GM21515 (cell line): ENCODE measurements around the gene DLGAP1.

Source experiments
- ATAC-seq: cut with Tn5 transposase; IDR thresholded peaks from one replicate; pipeline ENCODE4 v1.9.1; 2021; ENCODE audit not compliant: unreplicated experiment

The DLGAP1 gene

DNA sequence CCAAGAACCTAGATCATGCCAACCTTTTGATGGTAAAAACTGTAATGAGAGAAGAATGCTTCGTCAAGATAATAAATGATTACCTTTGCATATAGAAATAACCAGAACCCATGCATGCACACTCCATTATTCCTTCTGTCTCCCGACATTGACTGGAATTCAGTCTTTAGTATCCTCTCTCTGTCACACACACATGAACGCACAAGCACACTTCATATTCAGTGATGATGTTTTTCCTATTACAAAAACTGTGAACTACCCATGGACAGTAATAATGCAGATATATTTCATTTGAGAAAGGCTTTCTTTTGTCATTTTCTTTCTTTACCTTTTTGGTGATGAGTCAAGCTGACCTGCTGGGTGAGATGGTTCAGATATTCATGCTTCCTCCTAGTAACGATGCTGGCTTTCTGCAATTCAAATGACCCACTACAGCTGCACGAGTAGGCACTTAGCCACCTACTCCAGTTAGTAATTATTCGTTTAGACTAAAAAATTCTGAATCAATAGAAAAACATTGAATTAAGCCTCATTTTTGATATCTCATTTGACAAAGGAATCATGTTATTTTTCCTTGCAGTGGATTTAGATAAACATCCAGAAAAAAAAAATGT is 623.0 kb downstream of the DLGAP1 start:
- ATAC-seq: no peak

DNA sequence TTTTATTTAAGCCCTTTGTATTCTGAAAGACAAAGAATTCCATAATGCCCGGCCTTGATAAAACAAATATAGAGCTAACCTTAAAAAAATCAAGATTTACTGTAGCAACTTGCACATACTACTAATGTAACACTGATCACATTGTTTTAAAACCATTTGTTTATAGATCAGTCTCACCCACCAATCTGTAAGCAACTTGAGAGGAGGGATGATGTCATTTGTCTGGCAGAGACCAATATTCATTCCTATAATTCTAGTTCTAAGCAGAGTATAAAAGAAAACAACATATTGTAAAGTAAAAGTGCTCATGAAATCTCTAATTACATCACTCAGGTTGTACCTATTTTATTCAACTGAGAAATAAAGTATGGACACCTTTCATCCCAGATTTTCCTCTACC is 624.5 kb downstream of the DLGAP1 start:
- ATAC-seq: no peak

DNA sequence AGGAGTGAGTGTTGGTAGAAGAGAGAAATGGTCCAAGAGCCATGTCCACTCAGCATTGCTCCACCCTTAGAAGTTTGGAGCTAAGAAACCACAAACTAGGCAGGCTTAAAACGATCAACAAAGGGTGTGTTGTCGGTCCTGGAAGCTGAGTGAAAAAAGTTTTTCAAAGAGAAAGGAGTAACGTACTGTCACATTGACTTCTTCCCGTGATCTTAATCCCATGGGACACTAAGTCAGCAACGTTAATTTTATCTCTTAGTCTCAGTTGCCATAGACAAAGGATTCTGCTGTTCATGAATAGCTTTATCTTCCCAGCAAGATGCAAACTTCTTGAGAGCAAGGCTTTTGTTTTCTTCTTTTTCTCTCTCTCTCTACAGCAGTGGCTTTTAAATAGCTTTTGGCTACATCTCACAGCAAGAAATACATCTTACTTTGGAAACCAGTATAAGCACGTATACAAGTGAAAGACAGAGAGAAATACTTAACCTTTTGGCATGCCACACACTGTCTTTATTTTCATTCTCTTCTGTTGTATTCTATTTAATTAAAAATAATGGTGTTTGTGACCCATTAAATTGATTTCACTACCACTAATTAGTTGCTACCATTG is 627.8 kb downstream of the DLGAP1 start:
- no peak for ATAC-seq

DNA sequence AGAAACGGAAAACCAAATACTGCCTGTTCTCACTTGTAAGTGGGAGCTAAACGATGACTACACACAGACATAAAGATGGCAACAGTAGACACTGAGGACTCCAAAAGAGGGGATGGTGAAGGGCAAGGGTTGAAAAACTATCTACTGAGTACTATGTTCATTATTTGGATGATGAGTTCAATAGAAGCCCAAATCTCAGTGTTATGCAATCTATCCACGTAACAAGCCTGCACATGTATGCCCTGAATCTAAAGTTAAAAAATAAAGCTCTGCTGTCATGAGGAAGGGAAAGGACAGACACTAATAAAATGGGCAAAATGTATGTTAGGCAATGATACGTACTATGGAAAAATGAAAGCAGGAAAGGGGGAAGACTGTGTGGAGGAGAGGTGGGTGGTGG is 629.1 kb downstream of the DLGAP1 start:
- ATAC-seq: no peak

DNA sequence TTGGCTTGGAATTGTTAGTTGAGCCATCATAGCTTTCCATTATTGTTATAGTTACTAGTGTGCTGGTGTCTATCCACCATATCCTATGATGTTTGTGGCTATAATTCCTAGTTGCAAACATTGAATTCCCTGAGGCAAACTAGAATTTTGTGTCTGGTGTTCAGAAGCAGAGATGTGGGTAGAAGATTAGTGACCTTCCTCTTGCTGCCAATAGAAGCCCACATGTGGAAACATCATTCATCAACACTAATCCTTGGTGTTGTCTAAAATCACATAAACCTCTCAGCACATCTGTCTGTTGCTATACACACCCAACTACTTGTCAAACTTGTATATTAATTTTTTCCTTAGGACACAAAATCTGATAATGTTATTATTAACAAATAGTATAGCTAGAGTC is 631.0 kb downstream of the DLGAP1 start:
- no peak for ATAC-seq

DNA sequence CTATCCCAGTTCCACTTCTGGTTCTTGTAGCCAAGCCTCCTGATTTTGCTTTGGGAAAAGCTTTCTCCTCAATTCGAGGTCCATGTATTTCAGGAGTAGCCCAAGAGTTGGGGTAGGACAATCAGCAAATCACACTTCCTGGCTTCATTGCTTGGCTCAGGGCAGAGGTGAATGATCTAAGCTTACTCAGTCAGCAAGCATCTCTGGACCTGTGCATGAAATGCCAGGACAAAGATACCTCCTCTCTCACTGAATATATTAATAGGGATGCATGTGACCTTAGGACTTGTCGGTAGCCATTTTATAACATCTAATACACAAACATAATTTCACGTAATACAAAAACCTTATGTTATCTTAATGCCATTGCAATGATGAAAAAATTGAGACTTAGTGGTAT is 632.0 kb downstream of the DLGAP1 start:
- ATAC-seq: no peak

DNA sequence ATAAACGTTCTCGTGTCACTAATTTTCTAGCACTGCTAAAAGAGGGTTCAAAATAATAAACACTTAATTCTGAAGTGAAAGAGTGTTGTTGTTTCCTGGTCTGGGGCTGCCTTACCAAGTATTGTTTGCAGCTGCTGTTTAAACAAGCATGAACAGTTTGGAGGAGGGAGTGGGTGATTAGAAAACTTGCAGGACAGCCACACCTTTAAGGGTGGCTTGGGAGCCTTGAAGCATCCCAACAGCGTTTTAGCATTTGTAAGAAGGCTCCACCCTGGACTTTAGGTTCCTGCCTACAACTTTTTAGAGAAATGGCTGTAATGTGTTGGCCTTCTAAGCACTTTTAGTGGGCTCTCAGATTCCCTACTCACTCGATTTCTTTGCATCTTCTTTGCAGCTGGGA is 633.6 kb downstream of the DLGAP1 start:
- ATAC-seq: no peak

DNA sequence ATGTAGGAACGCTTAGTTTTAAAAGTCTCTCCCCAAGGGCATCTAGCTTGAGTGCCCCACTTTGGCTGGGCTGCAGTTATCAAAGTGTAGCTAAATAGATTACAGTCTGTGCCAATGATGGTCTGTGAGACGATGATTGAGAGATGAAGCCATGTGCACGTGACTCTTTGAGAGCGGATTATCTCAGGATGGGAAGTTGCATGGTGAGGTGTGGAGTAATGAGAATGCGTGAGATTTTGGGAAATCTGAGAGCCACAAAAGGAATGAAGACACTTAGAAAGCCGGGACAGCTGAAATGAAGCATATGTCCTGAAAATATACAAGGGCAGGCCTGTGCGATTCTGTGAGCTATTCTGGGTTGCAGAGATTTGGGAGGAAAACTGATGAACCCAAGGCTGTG is 635.1 kb downstream of the DLGAP1 start:
- no peak for ATAC-seq

DNA sequence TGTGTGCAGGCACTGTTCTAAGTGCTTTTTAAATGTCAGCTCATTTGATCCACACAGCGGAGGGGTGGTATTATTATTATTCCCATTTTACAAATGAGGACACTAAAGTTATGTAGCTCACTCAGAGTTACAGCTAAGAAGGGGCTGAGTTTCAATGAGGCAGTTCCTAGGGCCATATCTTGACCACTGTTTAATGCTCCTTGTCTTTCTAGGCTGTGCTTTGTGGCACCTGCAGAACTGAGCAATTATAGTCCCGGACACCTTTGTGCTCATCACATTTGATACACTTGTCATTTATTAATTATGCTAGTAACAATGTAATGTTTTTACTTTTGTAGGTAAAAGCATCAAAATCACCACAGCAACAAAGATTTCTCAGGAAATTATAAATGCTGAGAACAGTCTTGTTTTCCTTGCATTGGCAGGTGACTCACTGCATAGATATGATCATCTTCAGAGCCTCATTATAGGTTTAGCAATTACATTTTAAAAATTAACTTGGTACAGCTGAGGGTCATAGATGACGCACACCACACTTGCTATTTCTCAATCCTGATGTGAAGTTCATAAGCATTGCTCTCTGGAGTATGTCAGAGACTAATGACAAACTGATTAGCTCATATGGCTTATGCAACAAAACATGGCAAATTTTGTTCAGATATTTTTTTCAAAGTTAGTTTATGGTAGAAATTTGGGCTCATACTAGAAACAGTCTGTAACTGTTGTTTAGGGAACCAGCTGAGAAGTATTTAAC is 638.3 kb downstream of the DLGAP1 start:
- no peak for ATAC-seq

DNA sequence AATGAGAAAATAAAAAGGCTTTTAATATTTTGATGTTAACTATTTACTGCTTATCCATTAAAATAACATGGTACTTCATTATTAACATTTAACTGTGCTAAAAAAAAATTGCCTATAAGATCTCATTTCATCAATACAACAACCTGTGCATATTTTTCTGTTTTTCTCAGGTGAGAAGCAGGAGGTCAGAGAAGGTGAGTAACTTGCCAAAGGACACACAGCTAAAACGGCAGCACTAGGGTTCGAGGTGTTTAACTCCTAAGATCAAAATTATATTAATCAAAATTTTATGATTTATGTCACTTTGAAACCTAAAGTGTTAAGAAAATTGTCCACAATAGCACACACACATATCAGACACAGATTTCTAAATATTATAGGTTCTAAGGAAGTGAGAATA is 639.1 kb downstream of the DLGAP1 start:
- ATAC-seq: no peak

DNA sequence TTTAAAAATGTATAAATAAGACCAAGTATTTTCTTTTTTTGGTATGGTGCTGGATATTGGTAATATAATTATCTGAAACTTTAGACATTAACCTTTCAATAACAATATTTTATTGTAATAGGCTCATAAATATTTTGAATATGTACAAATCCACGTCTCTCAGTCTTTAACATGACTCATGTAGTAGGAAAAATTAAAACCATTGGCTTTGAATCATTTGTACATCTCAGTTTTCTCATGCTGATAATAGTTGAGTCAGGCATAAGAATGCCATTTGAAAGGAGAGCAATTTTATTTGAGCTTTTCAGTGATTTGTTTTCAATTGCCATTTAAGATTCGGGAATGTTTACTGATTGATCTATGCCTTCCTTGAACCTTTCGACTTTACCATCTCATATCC is 640.3 kb downstream of the DLGAP1 start:
- no peak for ATAC-seq

DNA sequence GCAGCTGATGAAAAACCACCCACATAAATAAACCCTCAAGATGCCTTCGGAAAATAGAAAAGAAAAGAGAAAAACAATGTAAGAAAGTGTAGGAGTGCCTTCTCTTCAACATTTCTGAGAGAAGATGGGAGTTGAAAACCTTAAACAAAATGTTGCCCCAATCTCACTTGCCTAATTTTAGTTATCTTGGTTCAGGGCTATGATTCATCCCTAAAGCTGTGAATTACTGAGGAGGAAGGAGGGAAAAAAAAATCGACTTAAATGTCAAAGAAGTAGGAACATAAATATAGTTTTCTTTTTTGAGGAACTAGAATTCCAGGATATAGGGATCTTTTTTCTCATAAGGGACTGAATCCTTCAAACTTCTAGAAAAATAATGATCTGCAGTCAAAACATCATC is 644.8 kb downstream of the DLGAP1 start:
- no peak for ATAC-seq

DNA sequence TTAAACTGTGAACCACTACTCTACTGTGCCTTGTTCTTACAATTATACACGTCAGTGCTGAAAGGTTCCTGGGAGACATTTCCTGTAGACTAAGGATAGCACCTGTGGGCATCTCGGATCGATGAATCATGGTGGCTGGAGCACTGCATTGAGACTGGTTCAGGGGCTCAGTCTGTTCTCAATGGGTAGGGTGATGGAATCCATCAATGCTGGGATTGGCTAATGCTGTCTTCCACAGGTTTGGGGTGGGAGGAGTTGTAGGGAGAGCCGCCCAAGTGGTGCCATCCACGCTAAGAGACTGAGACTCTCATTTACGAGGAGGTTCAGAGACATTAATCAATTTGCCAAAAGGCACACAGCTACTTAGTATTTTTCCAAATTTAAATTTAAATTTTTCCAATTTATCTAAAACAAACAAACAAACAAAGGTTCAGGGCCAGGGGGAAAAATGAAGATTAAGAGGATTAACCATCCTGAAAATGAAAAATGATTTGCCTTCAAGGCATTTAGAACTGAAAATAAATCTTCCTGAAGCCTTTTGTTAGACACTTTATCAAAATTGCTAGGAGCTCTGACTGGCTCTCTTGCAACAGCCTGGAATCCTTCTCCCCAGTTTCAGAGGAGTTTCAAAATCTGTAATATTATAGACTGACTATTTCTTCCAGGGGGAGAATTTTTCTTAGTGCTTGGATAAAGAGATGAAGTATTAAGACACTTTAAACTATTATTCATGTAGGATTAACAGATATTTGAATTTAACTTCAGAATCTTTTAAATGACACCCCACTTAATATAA is 645.9 kb downstream of the DLGAP1 start:
- ATAC-seq: no peak

DNA sequence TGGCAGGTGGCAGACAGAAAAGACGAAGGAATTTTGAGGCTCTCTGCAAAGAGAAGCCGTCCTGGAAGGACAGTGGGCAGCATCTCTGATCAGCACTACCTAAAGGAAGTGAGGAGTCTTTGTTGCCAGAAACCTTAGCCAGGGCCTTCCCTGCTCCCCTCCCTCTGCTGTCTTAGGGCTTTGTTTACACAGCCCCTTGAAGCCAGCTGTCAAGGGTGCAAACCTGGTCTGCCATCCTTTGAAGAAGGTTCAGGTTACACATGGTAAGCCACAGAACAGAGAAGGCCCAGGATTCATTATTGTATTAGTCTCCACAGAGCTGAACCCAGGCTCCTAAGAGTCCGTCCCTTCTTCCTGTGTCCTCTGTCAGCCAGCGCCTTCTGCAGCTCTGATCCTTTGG is 648.5 kb downstream of the DLGAP1 start:
- no peak for ATAC-seq

DNA sequence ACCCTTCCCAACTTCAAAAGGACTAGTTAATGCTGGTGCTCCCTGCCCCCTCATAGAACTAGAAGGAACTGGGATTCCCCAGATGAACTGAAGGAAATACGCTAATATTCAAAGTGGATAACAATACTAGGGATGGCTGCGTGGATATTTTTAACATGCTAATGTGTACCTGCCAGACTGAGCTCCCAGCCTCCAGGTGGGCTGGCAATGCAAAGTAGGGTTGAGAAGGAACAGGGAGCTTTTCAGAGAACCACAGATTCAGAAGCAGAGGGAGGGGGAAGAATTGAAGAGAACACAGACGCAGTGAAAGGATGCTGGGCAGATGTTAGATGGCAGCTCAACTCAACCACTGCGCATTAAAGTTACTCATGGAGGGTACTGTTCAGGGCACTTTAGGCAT is 650.8 kb downstream of the DLGAP1 start:
- no peak for ATAC-seq

DNA sequence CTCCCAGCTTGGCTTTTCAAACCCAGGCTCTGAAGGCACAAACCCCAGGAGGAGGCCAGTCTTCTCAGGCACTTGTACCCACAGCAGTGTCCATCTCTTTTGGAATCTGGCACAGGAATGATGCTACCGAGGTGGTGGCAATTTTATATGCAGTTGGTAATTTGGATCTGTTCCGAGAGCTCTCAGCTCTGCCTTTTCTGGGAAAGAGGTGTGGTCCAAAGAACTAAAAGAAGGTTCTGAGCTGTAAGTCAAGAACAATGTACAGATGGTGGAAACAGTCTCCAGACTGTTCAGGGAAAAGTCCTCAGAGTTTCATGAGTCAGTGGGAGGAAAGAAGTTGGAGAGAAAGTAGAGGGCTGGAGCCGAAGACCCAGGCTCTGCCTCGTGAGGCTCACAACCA is 651.8 kb downstream of the DLGAP1 start:
- ATAC-seq: no peak

DNA sequence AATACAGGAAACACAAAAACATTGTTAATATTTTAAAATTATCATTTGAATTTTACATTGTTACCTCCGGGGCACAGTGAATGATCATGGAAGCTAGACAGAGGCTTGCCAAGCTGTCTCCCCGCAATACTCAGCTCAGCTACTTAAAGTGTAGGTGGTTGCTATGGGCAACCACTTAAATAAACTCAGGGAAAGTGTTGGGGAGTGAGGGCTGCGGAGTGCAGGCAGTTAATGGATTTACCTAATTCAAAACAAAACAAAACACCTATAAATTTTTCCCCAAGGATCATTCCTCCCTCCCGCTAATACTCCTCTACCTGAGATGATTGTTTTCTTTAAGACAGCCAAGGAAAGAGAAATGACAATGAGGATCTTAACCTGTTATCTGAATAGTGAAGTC is 655.6 kb downstream of the DLGAP1 start:
- no peak for ATAC-seq

DNA sequence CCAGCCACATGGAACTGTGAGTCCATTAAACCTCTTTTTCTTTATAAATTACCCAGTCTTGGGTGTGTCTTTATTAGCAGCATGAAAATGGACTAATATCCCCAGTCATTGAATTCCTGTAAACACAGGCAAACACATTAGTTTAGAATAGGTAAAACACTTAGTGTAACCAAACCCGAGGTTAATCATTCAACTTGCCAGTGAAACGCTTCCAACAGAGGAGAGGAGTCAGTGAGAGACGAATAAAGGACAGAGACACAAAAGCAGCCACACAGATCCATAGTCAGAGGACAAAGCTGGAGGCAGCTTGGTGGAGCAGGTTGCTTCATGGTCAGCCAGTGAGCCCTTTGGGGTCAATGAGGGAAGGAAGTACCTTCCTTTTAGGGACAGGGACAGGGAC is 657.1 kb downstream of the DLGAP1 start:
- ATAC-seq: no peak

DNA sequence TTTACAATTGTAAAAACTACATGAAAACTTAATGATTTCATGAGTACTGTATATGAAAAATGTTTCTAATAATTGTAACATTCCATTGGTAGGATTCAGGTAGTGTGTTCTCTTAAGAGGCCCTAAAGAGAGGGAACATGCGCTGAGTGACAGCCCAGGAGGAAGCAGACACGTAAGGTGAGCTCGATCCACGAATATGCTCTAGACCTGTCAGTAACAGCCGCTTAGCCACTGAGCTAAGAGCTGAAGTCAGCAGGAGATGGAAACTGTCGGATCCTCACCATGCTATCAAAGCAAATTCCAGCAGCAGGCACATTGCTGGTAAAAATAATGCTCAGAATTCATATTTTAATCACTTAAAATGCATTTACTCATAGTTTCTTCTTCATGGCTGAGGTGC is 658.7 kb downstream of the DLGAP1 start:
- no peak for ATAC-seq

DNA sequence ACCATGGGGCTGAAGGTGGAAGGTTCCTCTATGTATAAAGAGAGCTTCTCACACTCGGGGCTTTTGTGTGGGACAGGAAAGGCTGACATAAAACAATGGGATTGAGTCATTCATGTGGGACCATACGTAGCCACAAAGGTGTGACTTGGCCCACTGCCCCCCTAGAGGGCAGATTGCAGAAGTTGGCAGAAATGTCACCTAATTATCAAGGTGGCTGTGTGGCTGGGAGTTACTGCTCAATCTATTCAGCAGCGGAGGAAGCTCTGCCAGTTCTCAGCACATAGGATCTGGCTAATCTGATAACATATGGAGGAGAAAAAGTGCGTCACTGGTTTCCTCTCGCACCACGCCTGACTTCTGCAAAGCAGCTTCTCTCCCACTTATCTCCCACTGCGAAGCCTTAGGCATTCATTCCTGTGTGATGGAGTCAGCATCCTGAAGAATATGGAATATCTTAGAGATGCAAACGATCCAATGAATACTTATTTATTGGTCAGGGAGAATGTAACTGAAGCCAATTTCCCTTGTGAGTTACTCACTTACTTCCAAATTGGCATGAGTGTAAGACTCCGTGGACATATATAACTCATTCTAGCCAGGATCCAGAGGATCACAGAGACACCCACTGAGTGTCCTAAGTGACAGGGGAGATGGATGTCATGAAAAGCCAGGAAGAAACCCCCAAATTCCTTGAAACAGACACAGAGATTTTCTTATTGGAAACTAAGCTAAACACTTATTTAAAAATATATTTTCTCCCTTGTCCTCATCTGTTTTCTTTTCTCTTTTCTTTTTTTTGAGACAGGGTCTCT is 660.4 kb downstream of the DLGAP1 start:
- no peak for ATAC-seq

DNA sequence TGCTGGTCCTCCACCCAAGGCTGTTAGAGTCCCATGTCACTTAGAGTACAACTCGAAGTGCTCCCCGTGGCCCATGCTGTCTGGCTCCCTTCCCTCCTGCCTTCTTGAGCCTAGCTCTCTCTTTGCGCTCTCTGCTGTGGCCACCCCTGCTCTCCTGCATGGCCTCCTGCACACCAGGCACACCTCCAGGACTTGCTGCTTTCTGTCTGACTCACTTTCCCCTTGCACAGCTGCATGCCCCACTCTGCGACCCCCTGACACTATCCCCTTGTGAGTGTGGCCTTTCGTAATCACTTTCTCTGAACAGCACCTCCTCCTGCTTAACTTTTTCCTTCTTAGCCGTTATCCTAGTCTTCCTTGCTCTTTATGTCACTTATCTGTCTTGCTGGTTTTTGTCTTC is 661.6 kb downstream of the DLGAP1 start:
- no peak for ATAC-seq
